Inflammatory macrophage treated with lipopolysaccharide for 1 hour (primary cell): ENCODE data around the gene LUZP4.
"Not testable (repeated sequence)": the region's sequence is repeated elsewhere in the genome, so short reads cannot be mapped to it uniquely, and the experiment has no call there.

ENCODE experiments used
- DNase-seq, 2 donors: peaks; one replicate each; pipeline ENCODE4 v3.0.0-alpha.2; 2020 to 2022

LUZP4 gene

GRCh38 chrX:115337491-115338144 lies 48.1 kb downstream of the LUZP4 start:
- no peak for DNase-seq

GRCh38 chrX:115339441-115340025 lies 50.0 kb downstream of the LUZP4 start:
- peak in 1 of 2 donors; percentile 25 for DNase-seq

- DNase-seq: no peak
Measured at GRCh38 chrX:115341421-115341820, 51.9 kb downstream of the LUZP4 start.

- DNase-seq: no peak
Measured at GRCh38 chrX:115344885-115345614, 55.5 kb downstream of the LUZP4 start.

GRCh38 chrX:115345615-115346014 lies 56.1 kb downstream of the LUZP4 start:
- DNase-seq: no peak

- not testable (repeated sequence) for DNase-seq
Measured at GRCh38 chrX:115346738-115347137, 57.2 kb downstream of the LUZP4 start.

- DNase-seq: no peak
Measured at GRCh38 chrX:115348446-115349225, 59.1 kb downstream of the LUZP4 start.

- no peak for DNase-seq
Measured at GRCh38 chrX:115350711-115351381, 61.3 kb downstream of the LUZP4 start.

GRCh38 chrX:115356369-115356768 lies 66.9 kb downstream of the LUZP4 start:
- no peak for DNase-seq
